Brain microvascular endothelial cell (primary cell): ENCODE data around the gene ARID5B.

Experiments used
- DNase-seq: peaks from one replicate; pipeline ENCODE4 v3.0.0-alpha.2; 2020
- H3K27ac ChIP-seq: fragments of 250-450 bp; sonication (Bioruptor Pico); 2 replicates; pipeline ENCODE4 v1.5.1; 2020; ENCODE audit warnings: mild to moderate bottlenecking, moderate library complexity
- H3K27me3 ChIP-seq: fragments of 250-450 bp; sonication (Bioruptor Pico); replicated peaks from 2 replicates; pipeline ENCODE4 v1.5.1; 2020; ENCODE audit warnings: mild to moderate bottlenecking
- H3K36me3 ChIP-seq: fragments of 250-450 bp; sonication (Bioruptor Pico); replicated peaks from 2 replicates; pipeline ENCODE4 v1.5.1; 2020; ENCODE audit warnings: mild to moderate bottlenecking
- H3K4me3 ChIP-seq: 2 replicates; pipeline ENCODE4 v1.5.1; 2011; ENCODE audit warnings: low read depth, mild to moderate bottlenecking, control low read depth, low read length, moderate library complexity
- CTCF ChIP-seq: IDR thresholded peaks from 2 replicates; pipeline ENCODE4 v1.5.1; 2011; ENCODE audit warnings: low read depth, mild to moderate bottlenecking, moderate library complexity, low read length, control low read depth, inconsistent platforms; ENCODE audit errors: missing control alignments
- in situ Hi-C: cut with HindIII; loops from 2 replicates; pipeline ENCODE4 v1.10.0; 2017; ENCODE audit warnings: low sequenced_read_pairs, low pct_ligation_motif_present

ARID5B gene

DNA sequence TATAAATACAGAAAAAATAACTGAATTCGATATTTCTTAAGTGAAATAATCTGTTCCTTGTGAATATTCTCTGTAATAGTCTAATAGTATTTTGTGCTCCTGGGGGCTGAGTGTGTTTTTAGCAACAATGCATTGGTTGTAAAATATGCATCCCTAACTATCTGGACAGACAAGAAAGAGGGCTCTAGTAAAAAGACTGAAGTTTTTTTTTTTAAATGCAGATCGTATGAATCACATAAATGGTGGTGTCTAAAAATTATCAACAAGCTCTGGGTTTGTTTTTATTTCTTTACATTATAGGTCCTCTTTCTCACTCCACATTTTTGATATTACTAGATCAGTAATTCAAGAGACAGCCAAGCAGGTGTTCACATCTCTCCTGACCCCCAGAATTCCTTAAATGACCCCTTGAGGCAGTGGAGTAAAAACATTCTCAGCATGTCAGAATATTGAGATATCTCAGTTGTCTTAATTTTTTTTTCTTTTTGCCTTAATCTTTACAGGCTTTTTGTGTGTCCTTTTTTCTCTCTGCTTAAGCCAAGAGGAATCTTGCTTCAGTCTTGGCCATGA, 18.2 kb downstream of the ARID5B start:
- Histone ChIP-seq H3K27ac (no peak overlapping the region), H3K27me3 (no peaks in the 10 kb centered on the region), H3K4me3 (no peak overlapping the region), H3K36me3 (no peaks in the 10 kb centered on the region)
- no peak for DNase-seq
- in situ Hi-C loops, result no loop called here
- TF ChIP-seq CTCF, result no peak

DNA sequence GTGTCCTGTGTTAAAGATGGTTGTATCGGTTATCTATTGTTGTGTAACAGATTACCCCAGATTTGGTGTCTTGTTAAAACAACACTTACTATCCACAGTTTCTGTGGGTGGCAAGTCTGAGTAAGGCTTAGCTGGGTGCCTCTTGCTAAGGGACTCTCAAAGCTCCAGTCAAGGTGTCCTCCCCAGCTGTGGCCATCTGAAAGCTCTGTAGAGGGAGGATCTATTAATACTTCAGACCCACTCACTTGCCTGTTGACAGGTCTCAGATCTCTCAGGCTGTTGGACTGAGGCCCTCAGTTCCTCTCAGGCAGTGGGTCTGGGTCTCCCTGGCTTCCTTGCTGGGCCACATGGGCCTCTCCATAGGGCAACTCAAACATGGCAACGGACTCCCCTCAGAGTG, 19.6 kb downstream of the ARID5B start:
- H3K4me3 ChIP-seq, result no peak overlapping the region
- in situ Hi-C loops, result no loop called here
- H3K27ac ChIP-seq, result no peak overlapping the region

DNA sequence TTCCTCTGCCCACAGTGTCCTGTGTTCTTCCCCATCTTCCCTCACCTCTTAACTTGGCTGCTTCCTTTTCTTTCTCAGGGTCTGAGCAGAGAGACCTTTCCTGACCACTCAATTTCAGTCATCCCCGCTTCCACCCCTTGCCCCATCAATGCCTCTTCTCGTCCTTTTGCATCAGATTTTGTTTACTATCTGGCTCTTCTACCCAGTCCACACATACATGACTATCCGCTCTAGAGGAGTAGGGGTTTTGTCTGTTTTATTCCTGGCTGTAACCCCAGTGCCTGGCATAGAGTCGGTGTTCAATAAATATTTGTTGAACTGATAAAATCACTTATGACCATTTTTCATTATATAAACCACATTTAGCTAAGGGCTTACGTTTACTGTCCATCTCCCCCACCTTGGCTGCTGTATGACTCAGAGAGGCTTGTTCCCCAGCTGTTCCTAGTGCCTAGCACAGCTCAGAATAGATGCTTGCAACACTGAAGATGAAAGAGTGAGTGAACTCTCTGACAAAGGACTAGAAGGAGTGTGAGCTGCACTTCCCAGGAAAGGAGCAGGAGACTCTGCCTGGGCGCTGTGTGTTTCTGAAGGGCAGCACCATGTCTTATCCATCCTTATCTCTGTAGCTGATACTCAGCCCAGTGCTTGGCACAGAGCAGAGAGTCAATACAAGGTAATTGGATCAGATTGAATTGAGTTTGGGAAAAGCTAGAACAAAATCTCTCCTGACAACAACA, 21.9 kb downstream of the ARID5B start:
- peak; percentile 40 for DNase-seq
- in situ Hi-C loops, result no loop called here
- H3K27ac ChIP-seq, result no peak overlapping the region
- H3K27me3 ChIP-seq, result no peaks in the 10 kb centered on the region
- no peak overlapping the region for H3K4me3 ChIP-seq
- H3K36me3 ChIP-seq, result no peaks in the 10 kb centered on the region
- TF ChIP-seq CTCF, result no peak

More for the DNA sequence above, 19.6 kb downstream of the ARID5B start:
- no peaks in the 10 kb centered on the region for H3K36me3 ChIP-seq
- no peak for TF ChIP-seq CTCF
- no peaks in the 10 kb centered on the region for H3K27me3 ChIP-seq
- DNase-seq, result no peak

- in situ Hi-C loops, result no loop called here
- no peak for DNase-seq
- no peak for TF ChIP-seq CTCF
- H3K4me3 ChIP-seq, result no peak overlapping the region
- no peaks in the 10 kb centered on the region for H3K36me3 ChIP-seq
- no peak overlapping the region for H3K27ac ChIP-seq
- H3K27me3 ChIP-seq, result no peaks in the 10 kb centered on the region
These were observed 22.4 kb downstream of the ARID5B start for GRCh38 chr10:61923950-61924274.

DNA sequence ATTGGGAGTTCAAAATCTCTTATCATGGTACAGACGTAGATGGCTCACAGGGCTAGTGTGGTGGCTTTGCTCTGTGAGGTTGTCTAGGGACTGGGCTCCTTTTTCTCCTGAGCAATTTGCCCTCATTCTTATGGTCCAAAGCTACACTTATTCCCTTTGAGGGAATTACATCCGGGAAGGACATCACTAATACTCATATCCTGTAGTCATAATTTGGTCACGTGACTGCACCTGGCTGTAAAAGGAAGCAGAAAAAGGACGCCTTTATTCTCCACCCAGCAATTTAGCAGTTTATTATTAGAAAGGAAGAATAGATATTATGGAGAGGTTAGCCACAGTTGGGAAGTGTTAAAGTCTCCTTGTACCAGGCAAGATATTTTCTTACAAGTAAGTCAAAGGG, 28.1 kb downstream of the ARID5B start:
- TF ChIP-seq CTCF, result no peak
- H3K27me3 ChIP-seq, result no peaks in the 10 kb centered on the region
- no peak for DNase-seq
- H3K4me3 ChIP-seq, result no peak overlapping the region
- in situ Hi-C loops, result no loop called here
- no peak overlapping the region for H3K27ac ChIP-seq
- no peaks in the 10 kb centered on the region for H3K36me3 ChIP-seq
